Astrocyte (in vitro differentiated cells and primary cell): ENCODE results near the gene KHSRP. TPM values are rescaled to one million over a fixed set of nuclear protein-coding genes. Genes with fewer than 3 reads are reported as not detected.

ENCODE experiments used
- DNase-seq: peaks from one replicate; pipeline ENCODE4 v3.0.0-alpha.2; 2010; ENCODE audit warnings: low read depth
- FAIRE-seq: peaks from 2 replicates; lab custom pipeline; 2011; peaks lifted over from hg19 to GRCh38; lab: Jason Lieb, UNC
- H2AFZ ChIP-seq: 2 replicates; pipeline ENCODE4 v1.6.0; 2012; ENCODE audit warnings: low read depth, low read length, inconsistent platforms
- H3K27ac ChIP-seq: 2 replicates; pipeline ENCODE4 v1.5.1; 2011; ENCODE audit warnings: low read depth, low read length, inconsistent platforms
- H3K27me3 ChIP-seq: 2 replicates; pipeline ENCODE4 v1.6.0; 2011; ENCODE audit warnings: low read length, inconsistent platforms; ENCODE audit not compliant: insufficient read depth
- H3K36me3 ChIP-seq: 2 replicates; pipeline ENCODE4 v1.5.1; 2011; ENCODE audit warnings: low read length, inconsistent platforms; ENCODE audit not compliant: insufficient read depth
- H3K4me1 ChIP-seq: 2 replicates; pipeline ENCODE4 v1.5.1; 2011; ENCODE audit warnings: low read length, inconsistent platforms; ENCODE audit not compliant: insufficient read depth
- H3K4me2 ChIP-seq: 2 replicates; pipeline ENCODE4 v1.6.0; 2012; ENCODE audit warnings: low read length, inconsistent platforms
- H3K4me3 ChIP-seq: 2 replicates; pipeline ENCODE4 v1.5.1; 2011; ENCODE audit warnings: low read depth, mild to moderate bottlenecking, low read length, inconsistent platforms; ENCODE audit not compliant: insufficient read depth
- H3K79me2 ChIP-seq: 2 replicates; pipeline ENCODE4 v1.6.0; 2012; ENCODE audit warnings: mild to moderate bottlenecking, low read length, inconsistent platforms; ENCODE audit not compliant: insufficient read depth
- H3K9ac ChIP-seq: 2 replicates; pipeline ENCODE4 v1.6.0; 2012; ENCODE audit warnings: mild to moderate bottlenecking, low read length, inconsistent platforms
- H3K9me3 ChIP-seq: 2 replicates; pipeline ENCODE4 v1.5.1; 2012; ENCODE audit warnings: low read depth, mild to moderate bottlenecking, low read length, inconsistent platforms; ENCODE audit not compliant: insufficient read depth
- H4K20me1 ChIP-seq: 2 replicates; pipeline ENCODE4 v1.6.0; 2012; ENCODE audit warnings: low read length, inconsistent platforms; ENCODE audit not compliant: insufficient read depth
- H3K27ac Mint-ChIP-seq: one replicate; pipeline ENCODE4 v1.8.0; 2021; ENCODE audit warnings: mild to moderate bottlenecking, mixed read lengths; ENCODE audit not compliant: unreplicated experiment
- H3K27me3 Mint-ChIP-seq: one replicate; pipeline ENCODE4 v1.8.0; 2021; ENCODE audit warnings: low read depth, mixed read lengths; ENCODE audit not compliant: unreplicated experiment
- H3K36me3 Mint-ChIP-seq: one replicate; pipeline ENCODE4 v1.8.0; 2021; ENCODE audit warnings: low read depth, mixed read lengths; ENCODE audit not compliant: unreplicated experiment
- H3K4me1 Mint-ChIP-seq: one replicate; pipeline ENCODE4 v1.8.0; 2021; ENCODE audit warnings: low read depth, mixed read lengths; ENCODE audit not compliant: unreplicated experiment
- H3K4me3 Mint-ChIP-seq: one replicate; pipeline ENCODE4 v1.8.0; 2021; ENCODE audit warnings: mild to moderate bottlenecking, moderate library complexity, mixed read lengths; ENCODE audit not compliant: unreplicated experiment
- H3K9me3 Mint-ChIP-seq: one replicate; pipeline ENCODE4 v1.8.0; 2021; ENCODE audit warnings: mild to moderate bottlenecking, mixed read lengths; ENCODE audit not compliant: unreplicated experiment
- CTCF ChIP-seq: IDR thresholded peaks from 2 replicates; pipeline ENCODE4 v1.5.1; 2011; ENCODE audit warnings: low read depth, mild to moderate bottlenecking, inconsistent platforms, low read length, moderate library complexity; ENCODE audit not compliant: insufficient read depth
- EZH2 ChIP-seq: IDR thresholded peaks from 2 replicates; pipeline ENCODE4 v1.6.1; 2012; ENCODE audit warnings: mild to moderate bottlenecking, low read length, inconsistent platforms; ENCODE audit not compliant: insufficient read depth
- total RNA-seq: library from RNA; stranded (reverse); gene quantifications from 2 replicates; pipeline ENCODE4 v1.2.1, GENCODE V29; 2021

Gene KHSRP
- total RNA-seq, 1 donor from 2014 or later, result 297 TPM

GRCh38 chr19:6374711-6375410 lies 49.8 kb downstream of the KHSRP start:
- Mint-ChIP-seq H3K4me3 (no peak overlapping the region), H3K27me3 (no peaks in the 10 kb centered on the region), H3K9me3 (no peaks in the 10 kb centered on the region), H3K36me3 (peaks cover 4% of the 10 kb centered on the region), H3K27ac (no peak overlapping the region), H3K4me1 (peaks cover 8% of the 10 kb centered on the region)
- Histone ChIP-seq H3K4me1 (peaks cover 16% of the 10 kb centered on the region), H4K20me1 (peaks cover 3% of the 10 kb centered on the region), H3K4me3 (no peak overlapping the region), H3K27ac (no peak overlapping the region), H3K4me2 (no peak overlapping the region), H3K79me2 (no peaks in the 10 kb centered on the region), H3K27me3 (no peaks in the 10 kb centered on the region), H3K9ac (no peak overlapping the region), H2AFZ (no peak overlapping the region), H3K36me3 (peaks cover 7% of the 10 kb centered on the region), H3K9me3 (no peaks in the 10 kb centered on the region)
- DNase-seq, result no peak
- FAIRE-seq, result no peak
- TF ChIP-seq CTCF, result no peak
- TF ChIP-seq EZH2, result no peak

- H3K4me3 ChIP-seq, result no peak overlapping the region
- peak overlapping the region; percentile 96 for H3K4me2 ChIP-seq
- peaks cover 2% of the 10 kb centered on the region for H3K36me3 ChIP-seq
- H3K36me3 Mint-ChIP-seq, result peaks cover 2% of the 10 kb centered on the region
- H3K9me3 Mint-ChIP-seq, result no peaks in the 10 kb centered on the region
- H3K4me1 Mint-ChIP-seq, result peaks cover 8% of the 10 kb centered on the region
- peaks cover 16% of the 10 kb centered on the region for H3K4me1 ChIP-seq
- H3K27me3 Mint-ChIP-seq, result no peaks in the 10 kb centered on the region
- no peak overlapping the region for H2AFZ ChIP-seq
- FAIRE-seq (no peak), DNase-seq (no peak)
- H3K27ac Mint-ChIP-seq, result no peak overlapping the region
- H3K9ac ChIP-seq, result no peak overlapping the region
- H3K9me3 ChIP-seq, result no peaks in the 10 kb centered on the region
- no peaks in the 10 kb centered on the region for H3K79me2 ChIP-seq
- H3K27ac ChIP-seq, result no peak overlapping the region
- H3K4me3 Mint-ChIP-seq, result no peak overlapping the region
- H3K27me3 ChIP-seq, result no peaks in the 10 kb centered on the region
- H4K20me1 ChIP-seq, result no peaks in the 10 kb centered on the region
- TF ChIP-seq EZH2, result no peak
- TF ChIP-seq CTCF, result no peak
Observed at GRCh38 chr19:6374161-6374709, 50.4 kb downstream of the KHSRP start.

GRCh38 chr19:6373813-6374108 lies 50.9 kb downstream of the KHSRP start:
- no peaks in the 10 kb centered on the region for H3K27me3 ChIP-seq
- Mint-ChIP-seq H3K36me3 (peaks cover 2% of the 10 kb centered on the region), H3K9me3 (no peaks in the 10 kb centered on the region), H3K4me1 (peaks cover 8% of the 10 kb centered on the region), H3K27ac (peak overlapping the region; percentile 75), H3K4me3 (peak overlapping the region; percentile 81), H3K27me3 (no peaks in the 10 kb centered on the region)
- peaks cover 1% of the 10 kb centered on the region for H3K36me3 ChIP-seq
- no peaks in the 10 kb centered on the region for H3K79me2 ChIP-seq
- H3K4me1 ChIP-seq, result peaks cover 16% of the 10 kb centered on the region
- H3K4me2 ChIP-seq, result peak overlapping the region; percentile 96
- no peaks in the 10 kb centered on the region for H4K20me1 ChIP-seq
- peak overlapping the region; percentile 63 for H2AFZ ChIP-seq
- FAIRE-seq (no peak), DNase-seq (no peak)
- peak overlapping the region; percentile 57 for H3K4me3 ChIP-seq
- TF ChIP-seq EZH2 (no peak), CTCF (no peak)
- peak overlapping the region; percentile 66 for H3K9ac ChIP-seq
- H3K9me3 ChIP-seq, result no peaks in the 10 kb centered on the region
- peak overlapping the region; percentile 42 for H3K27ac ChIP-seq
